Astrocyte of the hippocampus (primary cell): ENCODE results near the gene AUTS2.

Source experiments
- DNase-seq: peaks from one replicate; pipeline ENCODE4 v3.0.0; 2011; ENCODE audit warnings: low read depth, low spot score

Gene AUTS2

GRCh38 chr7:69684369-69685292, 86.4 kb downstream of the AUTS2 start:
- DNase-seq, result peak; percentile 39

- DNase-seq, result no peak
Measured at GRCh38 chr7:69685293-69685631, 87.0 kb downstream of the AUTS2 start.

- no peak for DNase-seq
Measured at GRCh38 chr7:69686366-69686765, 88.1 kb downstream of the AUTS2 start.

DNA sequence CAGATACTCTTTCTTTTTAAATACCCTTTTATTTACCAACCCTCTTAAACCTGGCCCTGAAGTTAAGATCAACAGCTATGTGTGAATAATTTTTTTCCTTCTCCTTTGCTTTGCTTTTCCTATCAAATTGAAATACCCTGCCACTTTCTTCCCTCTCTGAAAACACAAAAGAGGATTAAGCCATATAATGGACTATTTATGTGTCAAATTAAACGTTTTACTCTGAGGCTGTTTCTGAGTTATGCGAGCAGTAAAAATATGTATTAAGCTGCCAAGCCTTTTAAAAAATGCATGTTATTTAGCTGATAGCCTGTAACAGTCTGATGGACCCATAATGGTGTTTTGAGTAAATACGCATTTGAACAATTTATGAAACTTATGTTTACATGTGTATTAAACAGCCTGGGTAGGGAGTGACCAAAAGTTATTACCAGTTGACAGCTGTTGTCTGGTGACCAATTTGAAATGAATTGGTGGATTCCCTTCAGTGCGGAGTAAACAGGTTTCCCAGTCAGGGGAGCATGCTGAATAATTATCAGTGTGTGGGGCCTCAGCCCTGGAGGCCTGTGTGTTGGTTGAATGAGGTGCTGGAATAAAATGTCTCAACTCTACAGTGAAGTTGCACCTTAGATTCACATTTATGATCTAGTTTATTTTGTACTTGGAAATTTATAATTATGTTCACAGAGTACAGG, 89.6 kb downstream of the AUTS2 start:
- DNase-seq, result no peak

- DNase-seq, result no peak
Measured at GRCh38 chr7:69690329-69690728, 92.1 kb downstream of the AUTS2 start.

- DNase-seq, result no peak
Measured at GRCh38 chr7:69691327-69691726, 93.1 kb downstream of the AUTS2 start.

GRCh38 chr7:69691734-69692133, 93.5 kb downstream of the AUTS2 start:
- no peak for DNase-seq

DNA sequence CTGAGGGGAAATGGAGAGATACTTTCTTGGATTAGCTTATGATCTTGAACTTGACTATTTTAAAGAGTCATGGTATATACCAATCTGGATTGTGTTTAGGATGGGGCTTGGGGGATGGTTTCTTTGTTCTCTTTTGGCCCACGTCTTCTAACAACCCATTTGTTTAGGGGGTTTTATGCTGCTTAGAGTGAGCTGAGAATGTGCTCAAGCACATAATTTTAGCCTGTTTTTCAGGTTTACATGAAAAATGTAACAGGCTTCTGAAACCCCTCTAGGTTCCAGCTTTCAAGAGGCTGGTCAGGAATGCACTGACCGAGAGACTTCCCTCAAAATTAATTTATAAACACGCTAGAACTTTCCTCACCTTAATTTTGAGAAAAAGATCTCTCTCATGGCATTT, 94.3 kb downstream of the AUTS2 start:
- DNase-seq, result no peak

DNA sequence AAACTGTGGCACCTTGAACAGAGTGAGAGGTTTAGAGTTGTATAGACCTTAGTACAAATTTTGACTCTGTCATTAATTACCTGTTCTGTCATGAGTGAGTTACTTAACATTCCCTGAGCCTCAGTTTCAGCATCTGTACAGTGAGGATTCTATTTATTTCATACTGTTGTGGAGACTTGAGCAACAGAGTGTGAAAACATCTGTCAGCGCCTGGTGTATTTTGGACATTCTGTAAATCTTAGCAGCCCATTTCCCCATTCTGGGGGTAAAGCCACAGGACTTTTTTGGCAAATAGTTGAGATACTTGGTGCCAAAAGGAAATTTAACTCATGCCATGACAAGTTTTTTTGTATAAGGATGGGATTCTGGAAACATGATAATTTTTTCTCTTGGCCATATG, 94.8 kb downstream of the AUTS2 start:
- no peak for DNase-seq

DNA sequence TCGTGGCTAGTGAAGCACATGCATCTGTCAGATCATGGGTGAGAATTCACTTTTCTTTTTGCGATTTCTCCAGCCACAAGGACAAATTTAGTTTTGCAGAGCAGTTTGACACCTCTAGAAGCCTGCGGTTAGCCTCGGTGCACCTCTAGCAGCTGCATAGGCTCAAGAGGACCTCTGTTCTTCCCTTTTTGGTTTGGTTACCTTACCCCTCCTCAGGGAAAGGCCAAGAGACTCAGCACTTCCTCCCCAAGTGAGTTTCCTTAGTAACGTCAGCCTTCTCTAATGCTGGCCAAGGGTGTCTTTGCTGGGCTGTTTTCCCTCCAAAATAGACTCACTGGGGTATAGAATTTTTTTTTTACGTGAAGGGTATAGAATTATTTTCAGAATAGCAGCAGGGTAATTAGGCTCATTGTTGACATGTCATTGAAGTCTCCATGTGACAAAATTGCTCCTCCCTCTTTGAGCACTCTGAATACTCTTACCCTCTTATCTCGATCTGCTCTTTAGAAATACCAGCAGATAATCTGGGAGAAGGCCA, 97.8 kb downstream of the AUTS2 start:
- no peak for DNase-seq

GRCh38 chr7:69696686-69697685, 98.7 kb downstream of the AUTS2 start:
- DNase-seq, result no peak

GRCh38 chr7:69698109-69698825, 100.0 kb downstream of the AUTS2 start:
- DNase-seq, result no peak

- DNase-seq, result no peak
Measured at GRCh38 chr7:69699931-69700330, 101.7 kb downstream of the AUTS2 start.

DNA sequence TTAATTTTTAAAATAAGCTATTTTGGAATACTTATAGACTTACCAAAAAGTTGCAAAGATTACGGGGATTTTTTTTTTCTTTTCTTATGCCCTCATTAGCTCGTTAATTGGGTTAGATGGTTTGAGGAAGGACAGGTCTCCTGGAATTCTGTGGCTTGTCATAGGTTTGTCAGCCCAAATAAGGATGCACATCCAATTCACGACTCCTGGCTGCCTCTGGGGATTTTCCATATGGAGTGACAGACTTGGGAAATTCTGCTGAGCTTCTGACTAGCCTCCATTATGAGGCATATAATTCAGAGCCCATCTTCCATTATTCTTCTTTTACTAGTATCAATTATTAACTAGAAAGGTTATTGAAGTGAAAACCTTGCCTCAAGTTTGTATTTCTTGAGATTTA, 102.1 kb downstream of the AUTS2 start:
- DNase-seq, result no peak

- DNase-seq, result no peak
Measured at GRCh38 chr7:69701288-69701687, 103.0 kb downstream of the AUTS2 start.

- no peak for DNase-seq
Measured at GRCh38 chr7:69702357-69702756, 104.1 kb downstream of the AUTS2 start.

GRCh38 chr7:69703099-69703498, 104.8 kb downstream of the AUTS2 start:
- DNase-seq, result no peak

GRCh38 chr7:69706070-69706469, 107.8 kb downstream of the AUTS2 start:
- DNase-seq, result no peak

GRCh38 chr7:69708857-69709256, 110.6 kb downstream of the AUTS2 start:
- peak; percentile 76 for DNase-seq

GRCh38 chr7:69710768-69711438, 112.6 kb downstream of the AUTS2 start:
- DNase-seq, result peak; percentile 72
